Neuronal stem cell (in vitro differentiated cells): ENCODE measurements around the gene ANKRD13A.

ENCODE experiments used
- DNase-seq: peaks from one replicate; pipeline ENCODE4 v3.0.0-alpha.2; 2013; ENCODE audit warnings: low spot score
- H2AFZ ChIP-seq: one replicate; pipeline ENCODE4 v1.6.1; 2013; ENCODE audit warnings: mild to moderate bottlenecking, low read length, inconsistent platforms
- H2AK5ac ChIP-seq: 2 replicates; pipeline ENCODE4 v1.6.1; 2013; ENCODE audit warnings: low read depth, mild to moderate bottlenecking, inconsistent platforms, low read length, moderate library complexity, mixed read lengths
- H2BK120ac ChIP-seq: 2 replicates; pipeline ENCODE4 v1.6.1; 2013; ENCODE audit warnings: low read depth, mild to moderate bottlenecking, inconsistent platforms, low read length, moderate library complexity, mixed read lengths
- H2BK12ac ChIP-seq: one replicate; pipeline ENCODE4 v1.6.1; 2013; ENCODE audit warnings: low read length, inconsistent platforms
- H2BK15ac ChIP-seq: 2 replicates; pipeline ENCODE4 v1.6.1; 2013; ENCODE audit warnings: mild to moderate bottlenecking, low read length, inconsistent platforms, mixed read lengths
- H2BK5ac ChIP-seq: one replicate; pipeline ENCODE4 v1.6.1; 2013; ENCODE audit warnings: inconsistent platforms, mild to moderate bottlenecking, low read length, moderate library complexity
- H3K14ac ChIP-seq: one replicate; pipeline ENCODE4 v1.6.1; 2013; ENCODE audit warnings: low read length, inconsistent platforms
- H3K18ac ChIP-seq: 2 replicates; pipeline ENCODE4 v1.6.1; 2013; ENCODE audit warnings: low read length, inconsistent platforms
- H3K23ac ChIP-seq: 2 replicates; pipeline ENCODE4 v1.6.1; 2013; ENCODE audit warnings: low read depth, mild to moderate bottlenecking, mixed read lengths, low read length, inconsistent platforms; ENCODE audit not compliant: poor library complexity
- H3K27ac ChIP-seq: replicated peaks from 3 replicates; pipeline ENCODE4 v1.5.1; 2013; ENCODE audit warnings: low read length, inconsistent platforms
- H3K27me3 ChIP-seq, 3 experiments: 2 replicates each; pipeline ENCODE4 v1.6.1; 2013; ENCODE audit warnings: low read length in 3 of 3, mild to moderate bottlenecking in 2 of 3, inconsistent platforms in 1 of 3, low read depth in 1 of 3, mixed read lengths in 1 of 3, moderate library complexity in 1 of 3; ENCODE audit not compliant: control insufficient read depth in 3 of 3, insufficient read depth in 3 of 3
- H3K36me3 ChIP-seq, 2 donors: replicated peaks in 1 of 2; 2 replicates each; pipeline ENCODE4 v1.6.1; 2013; ENCODE audit warnings: low read length in 2 of 2; ENCODE audit not compliant: control insufficient read depth in 2 of 2, insufficient read depth in 2 of 2
- H3K4ac ChIP-seq: 2 replicates; pipeline ENCODE4 v1.6.1; 2013; ENCODE audit warnings: inconsistent platforms, mild to moderate bottlenecking, low read length, moderate library complexity
- H3K4me1 ChIP-seq, 2 donors: 1 replicate in 1 of 2; 2 replicates in 1 of 2; pipeline ENCODE4 v1.6.1; 2013; ENCODE audit warnings: low read length in 2 of 2, low read depth in 1 of 2; ENCODE audit not compliant: control insufficient read depth in 2 of 2, insufficient read depth in 1 of 2
- H3K4me2 ChIP-seq: one replicate; pipeline ENCODE4 v1.6.1; 2013; ENCODE audit warnings: mild to moderate bottlenecking, low read length, inconsistent platforms; ENCODE audit not compliant: insufficient read depth, poor library complexity, severe bottlenecking
- H3K4me3 ChIP-seq, 2 donors: 2 replicates each; pipeline ENCODE4 v1.5.1; 2013; ENCODE audit warnings: low read length in 2 of 2, mild to moderate bottlenecking in 2 of 2, inconsistent platforms in 1 of 2, moderate library complexity in 1 of 2
- H3K79me1 ChIP-seq: one replicate; pipeline ENCODE4 v1.6.1; 2013; ENCODE audit warnings: low read depth, mild to moderate bottlenecking, inconsistent platforms, low read length, moderate library complexity
- H3K9ac ChIP-seq: one replicate; pipeline ENCODE4 v1.6.1; 2013; ENCODE audit warnings: mild to moderate bottlenecking, low read depth, low read length, inconsistent platforms; ENCODE audit not compliant: poor library complexity
- H3K9me3 ChIP-seq, 2 donors: replicated peaks in 1 of 2; 2 replicates each; pipeline versions ENCODE3 to v1.6.1; 2013; ENCODE audit warnings: low read length in 2 of 2, mild to moderate bottlenecking in 2 of 2, inconsistent platforms in 1 of 2, low read depth in 1 of 2, mixed read lengths in 1 of 2, moderate library complexity in 1 of 2; ENCODE audit not compliant: control insufficient read depth in 2 of 2, insufficient read depth in 1 of 2
- H4K8ac ChIP-seq: one replicate; pipeline ENCODE4 v1.6.1; 2013; ENCODE audit warnings: low read depth, mild to moderate bottlenecking, inconsistent platforms, low read length, moderate library complexity
- H4K91ac ChIP-seq: one replicate; pipeline ENCODE4 v1.6.1; 2013; ENCODE audit warnings: low read length, low read depth, mild to moderate bottlenecking, inconsistent platforms; ENCODE audit not compliant: poor library complexity
- WGBS, 2 donors: extraction: QIAGEN DNeasy Blood & Tissue Kit; methylation state at CpG; one replicate each; pipeline ENCODE4 v1.1.7; 2013; ENCODE audit warnings: missing lambda C conversion rate in 2 of 2, mixed read lengths in 1 of 2; ENCODE audit not compliant: insufficient read length in 2 of 2, insufficient replicate concordance in 1 of 2; ENCODE audit errors: extremely low coverage in 2 of 2; 5-methylcytosine and 5-hydroxymethylcytosine counted together

ANKRD13A gene

GRCh38 chr12:109993091-109993490 lies 6.1 kb upstream of the ANKRD13A start:
- DNase-seq: no peak
- H3K79me1 ChIP-seq: no peaks in the 10 kb centered on the region
- H3K4ac ChIP-seq: no peak overlapping the region
- H3K14ac ChIP-seq: no peak overlapping the region
- H3K4me1 ChIP-seq: peaks cover 4 to 12% of the 10 kb centered on the region in 2 donors
- no peak overlapping the region for H2AK5ac ChIP-seq
- H3K4me2 ChIP-seq: no peak overlapping the region
- H3K27ac ChIP-seq: no peak overlapping the region
- H3K36me3 ChIP-seq: peaks cover 4 to 36% of the 10 kb centered on the region in 2 donors
- no peak overlapping the region for H2AFZ ChIP-seq
- no peak overlapping the region for H4K8ac ChIP-seq
- no peaks in the 10 kb centered on the region for H3K27me3 ChIP-seq
- no peak overlapping the region for H4K91ac ChIP-seq
- no peak overlapping the region for H2BK12ac ChIP-seq
- no peak overlapping the region for H2BK5ac ChIP-seq
- no peak overlapping the region for H2BK120ac ChIP-seq
- H3K18ac ChIP-seq: no peak overlapping the region
- no peak overlapping the region for H3K9ac ChIP-seq
- H3K23ac ChIP-seq: no peak overlapping the region
- no peaks in the 10 kb centered on the region for H3K9me3 ChIP-seq
- WGBS, 2 donors: no CpG with 5 or more reads among the region's 2 CpGs
- no peak overlapping the region for H3K4me3 ChIP-seq
- no peak overlapping the region for H2BK15ac ChIP-seq

- no peak for DNase-seq
- Histone ChIP-seq H3K27ac (no peak overlapping the region), H3K36me3 (peaks cover 4 to 21% of the 10 kb centered on the region in 2 donors), H2BK12ac (no peak overlapping the region), H3K4me1 (peaks cover 8 to 12% of the 10 kb centered on the region in 2 donors), H3K4me2 (no peak overlapping the region), H3K27me3 (no peaks in the 10 kb centered on the region), H3K4me3 (peak overlapping the region in 1 of 2 donors; percentile 69), H2BK120ac (no peak overlapping the region), H3K9ac (no peak overlapping the region), H3K23ac (no peak overlapping the region), H2BK15ac (no peak overlapping the region), H3K79me1 (peaks cover 2% of the 10 kb centered on the region), H3K18ac (no peak overlapping the region), H2AFZ (no peak overlapping the region), H2BK5ac (no peak overlapping the region), H4K91ac (no peak overlapping the region), H2AK5ac (no peak overlapping the region), H3K4ac (no peak overlapping the region), H4K8ac (no peak overlapping the region), H3K14ac (no peak overlapping the region), H3K9me3 (no peaks in the 10 kb centered on the region)
- WGBS, 2 donors: no CpG with 5 or more reads among the region's 6 CpGs
These were observed 4.6 kb upstream of the ANKRD13A start for GRCh38 chr12:109994401-109995175.

GRCh38 chr12:109995361-109995685 lies 3.9 kb upstream of the ANKRD13A start:
- Histone ChIP-seq H4K91ac (no peak overlapping the region), H3K27ac (no peak overlapping the region), H2BK120ac (no peak overlapping the region), H3K4me2 (peak overlapping the region; percentile 92), H4K8ac (no peak overlapping the region), H3K4me1 (peaks cover 11 to 17% of the 10 kb centered on the region in 2 donors), H2AFZ (peak overlapping the region; percentile 86), H3K14ac (peak overlapping the region; percentile 95), H3K23ac (no peak overlapping the region), H3K79me1 (peaks cover 2% of the 10 kb centered on the region), H3K4me3 (peak overlapping the region; percentile 69 to 97), H3K27me3 (peaks cover 0 to 7% (median 0%) of the 10 kb centered on the region in 3 experiments), H3K36me3 (peaks cover 3 to 13% of the 10 kb centered on the region in 2 donors), H2BK15ac (no peak overlapping the region), H2BK5ac (no peak overlapping the region), H3K18ac (no peak overlapping the region), H2AK5ac (no peak overlapping the region), H2BK12ac (no peak overlapping the region), H3K9me3 (no peaks in the 10 kb centered on the region), H3K4ac (no peak overlapping the region), H3K9ac (peak overlapping the region; percentile 94)
- DNase-seq: no peak
- WGBS, 2 donors: no CpG with 5 or more reads among the region's 6 CpGs

GRCh38 chr12:109995686-109996482 lies 3.3 kb upstream of the ANKRD13A start, which contains the start of gene GIT2:
GIT2 (minus strand) TSS chr12:109996368; CDS start chr12:109996224, 144 bp downstream.
- DNase-seq: peak; percentile 72
- Histone ChIP-seq H3K9me3 (no peaks in the 10 kb centered on the region), H3K18ac (peak within 1 kb of the TSS; percentile 90), H3K14ac (peak within 1 kb of the TSS; percentile 95), H2BK12ac (no peak within 1 kb of the TSS), H3K23ac (peak within 1 kb of the TSS; percentile 82), H4K8ac (no peak within 1 kb of the TSS), H3K27ac (no peak within 1 kb of the TSS), H3K4me3 (peak within 1 kb of the TSS; percentile 69 to 97), H4K91ac (no peak within 1 kb of the TSS), H3K9ac (peak within 1 kb of the TSS; percentile 94), H2BK120ac (no peak within 1 kb of the TSS), H2AK5ac (peak within 1 kb of the TSS; percentile 40), H3K79me1 (peaks cover 2% of the 10 kb centered on the region), H3K4me1 (peaks cover 11 to 18% of the 10 kb centered on the region in 2 donors), H3K36me3 (peaks cover 2 to 8% of the 10 kb centered on the region in 2 donors), H2AFZ (peak within 1 kb of the TSS; percentile 86), H3K4ac (no peak within 1 kb of the TSS), H2BK15ac (no peak within 1 kb of the TSS), H3K4me2 (peak within 1 kb of the TSS; percentile 92), H3K27me3 (peaks cover 0 to 9% (median 0%) of the 10 kb centered on the region in 3 experiments), H2BK5ac (no peak within 1 kb of the TSS)
- WGBS, 2 donors: no CpG with 5 or more reads among the region's 65 CpGs
